SK-N-SH (cell line): ENCODE results near the gene KRCC1. TPM values are rescaled to one million over a fixed set of nuclear protein-coding genes. Genes with fewer than 3 reads are reported as not detected.

ENCODE experiments used
- CTCF ChIA-PET: fragments of 300-600, 350-600 bp; formaldehyde crosslinking; extraction: SDS; loops from one replicate; lab custom pipeline; 2021; lab: Yijun Ruan, JAX
- POLR2A ChIA-PET: fragments of 350-600 bp; sonication (Branson Sonifier 250); formaldehyde crosslinking; extraction: SDS; loops from one replicate; lab custom pipeline; 2020; ENCODE audit warnings: antibody characterized with exemption, inconsistent platforms; lab: Yijun Ruan, JAX
- DNase-seq: peaks from one replicate; pipeline ENCODE4 v3.0.0; 2012
- H2AFZ ChIP-seq: fragments of 200-600 bp; sonication (generic); 2 replicates; pipeline ENCODE4 v1.8.1; 2016; ENCODE audit warnings: antibody characterized with exemption, mild to moderate bottlenecking, low read depth
- H3F3A ChIP-seq: fragments of 200-600 bp; sonication (generic); replicated peaks from 2 replicates; pipeline ENCODE3; 2016; ENCODE audit warnings: antibody characterized with exemption, mild to moderate bottlenecking; ENCODE audit not compliant: insufficient read depth
- H3K27ac ChIP-seq, 2 experiments: fragments of 200-500 bp in 1 of 2; fragments of 200-600 bp in 1 of 2; sonication (Bioruptor generic) in 1 of 2; sonication (generic), shearing (Covaris generic) in 1 of 2; 2 replicates each; pipeline versions ENCODE4 v1.5.1 to v1.6.1; 2014 to 2016; ENCODE audit warnings: low read depth in 2 of 2, inconsistent platforms in 1 of 2, low read length in 1 of 2, mild to moderate bottlenecking in 1 of 2, mixed read lengths in 1 of 2
- H3K27me3 ChIP-seq: fragments of 200-600 bp; sonication (generic), shearing (Covaris generic); 2 replicates; pipeline ENCODE4 v1.6.1; 2016; ENCODE audit warnings: mixed run types; ENCODE audit not compliant: insufficient read depth
- H3K36me3 ChIP-seq, 2 experiments: fragments of 200-500 bp in 1 of 2; fragments of 200-600 bp in 1 of 2; sonication (Bioruptor generic) in 1 of 2; sonication (generic) in 1 of 2; replicated peaks in 1 of 2; 2 replicates each; pipeline versions ENCODE3 to v1.5.1; 2014 to 2016; ENCODE audit warnings: low read length in 1 of 2, mild to moderate bottlenecking in 1 of 2; ENCODE audit not compliant: insufficient read depth in 2 of 2, control insufficient read depth in 1 of 2
- H3K4me1 ChIP-seq, 2 experiments: fragments of 200-500 bp in 1 of 2; fragments of 200-600 bp in 1 of 2; sonication (Bioruptor generic) in 1 of 2; sonication (generic), shearing (Covaris generic) in 1 of 2; 2 replicates each; pipeline versions ENCODE4 v1.5.1 to v1.6.1; 2014 to 2016; ENCODE audit warnings: low read depth in 1 of 2, low read length in 1 of 2, mixed run types in 1 of 2; ENCODE audit not compliant: insufficient read depth in 2 of 2, control insufficient read depth in 1 of 2
- H3K4me2 ChIP-seq: fragments of 200-600 bp; sonication (generic), shearing (Covaris generic); 2 replicates; pipeline ENCODE4 v1.6.1; 2017; ENCODE audit warnings: mixed run types
- H3K4me3 ChIP-seq, 2 experiments: fragments of 200-500 bp in 1 of 2; fragments of 200-600 bp in 1 of 2; sonication (Bioruptor generic) in 1 of 2; sonication (generic), shearing (Covaris generic) in 1 of 2; 2 replicates each; pipeline versions ENCODE4 v1.5.1 to v1.8.1; 2014 to 2016; ENCODE audit warnings: low read depth in 2 of 2, inconsistent platforms in 1 of 2, low read length in 1 of 2, mild to moderate bottlenecking in 1 of 2, mixed read lengths in 1 of 2, moderate library complexity in 1 of 2
- H3K79me2 ChIP-seq: fragments of 200-600 bp; sonication (generic); 2 replicates; pipeline ENCODE4 v1.8.1; 2017; ENCODE audit warnings: mild to moderate bottlenecking; ENCODE audit not compliant: insufficient read depth
- H3K9ac ChIP-seq: fragments of 200-600 bp; sonication (generic); 2 replicates; pipeline ENCODE4 v1.6.1; 2017; ENCODE audit warnings: mixed run types
- H3K9me2 ChIP-seq: fragments of 200-600 bp; sonication (generic); 2 replicates; pipeline ENCODE4 v1.6.1; 2017; ENCODE audit warnings: mixed run types
- H3K9me3 ChIP-seq: fragments of 200-600 bp; sonication (generic); 2 replicates; pipeline ENCODE4 v1.6.1; 2017; ENCODE audit warnings: mixed run types, mild to moderate bottlenecking, moderate library complexity
- H4K20me1 ChIP-seq: fragments of 200-600 bp; sonication (generic); 2 replicates; pipeline ENCODE4 v1.6.1; 2017; ENCODE audit warnings: mild to moderate bottlenecking, mixed run types; ENCODE audit not compliant: insufficient read depth
- CHD2 ChIP-seq: fragments of 150-350 bp; IDR thresholded peaks from 2 replicates; pipeline ENCODE4 v1.6.1; 2018; ENCODE audit warnings: low read length; ENCODE audit not compliant: partially characterized antibody
- CTCF ChIP-seq: fragments of 200-600 bp; sonication (generic); IDR thresholded peaks from 2 replicates; pipeline ENCODE4 v1.6.1; 2017; ENCODE audit warnings: antibody characterized with exemption, mild to moderate bottlenecking, moderate library complexity
- ELF1 ChIP-seq: IDR thresholded peaks from 2 replicates; pipeline ENCODE4 v1.4.0; 2012
- EP300 ChIP-seq, 2 experiments: IDR thresholded peaks; 2 replicates each; pipeline versions ENCODE4 v1.4.0 to v1.6.1; 2012; ENCODE audit warnings: borderline replicate concordance in 1 of 2, low read depth in 1 of 2, low read length in 1 of 2
- FOSL2 ChIP-seq: IDR thresholded peaks from 2 replicates; pipeline ENCODE4 v1.4.0; 2012; ENCODE audit warnings: low read depth, mild to moderate bottlenecking, moderate library complexity, borderline replicate concordance
- FOXJ3 ChIP-seq: sonication (generic); formaldehyde crosslinking; IDR thresholded peaks from 2 replicates; pipeline ENCODE4 v1.5.1; 2020; ENCODE audit warnings: mild to moderate bottlenecking, missing genetic modification reagents
- FOXM1 ChIP-seq: IDR thresholded peaks from 2 replicates; pipeline ENCODE4 v1.4.0; 2012; ENCODE audit warnings: low read depth, mild to moderate bottlenecking
- IRF3 ChIP-seq: fragments of 150-350 bp; IDR thresholded peaks from 2 replicates; pipeline ENCODE4 v1.6.1; 2016; ENCODE audit warnings: mild to moderate bottlenecking, low read depth, low read length
- JUND ChIP-seq: IDR thresholded peaks from 2 replicates; pipeline ENCODE4 v1.4.0; 2012
- MEF2A ChIP-seq: IDR thresholded peaks from 2 replicates; pipeline ENCODE4 v1.4.0; 2012; ENCODE audit warnings: low read depth, borderline replicate concordance
- PBX3 ChIP-seq: IDR thresholded peaks from 2 replicates; pipeline ENCODE4; 2012
- POLR2AphosphoS5 ChIP-seq: IDR thresholded peaks from 2 replicates; pipeline ENCODE4 v1.6.1; 2012; ENCODE audit warnings: low read depth, low read length
- RCOR1 ChIP-seq: fragments of 150-350 bp; IDR thresholded peaks from 2 replicates; pipeline ENCODE4 v1.6.1; 2017; ENCODE audit warnings: antibody characterized with exemption, low read length
- SMC3 ChIP-seq: IDR thresholded peaks from 2 replicates; pipeline ENCODE4 v1.6.1; 2012; ENCODE audit warnings: low read depth, low read length, improper control_type of control experiment
- TAF1 ChIP-seq: IDR thresholded peaks from 2 replicates; pipeline ENCODE4 v1.6.1; 2012; ENCODE audit warnings: low read depth, mild to moderate bottlenecking, low read length, moderate library complexity, borderline replicate concordance
- YY1 ChIP-seq: IDR thresholded peaks from 2 replicates; pipeline ENCODE4 v1.4.0; 2012; ENCODE audit warnings: low read depth, mild to moderate bottlenecking
- WGBS: methylation state at CpG from one replicate; pipeline ENCODE4 v1.1.6; 2017; ENCODE audit warnings: low lambda C conversion rate; 5-methylcytosine and 5-hydroxymethylcytosine counted together
- polyA plus RNA-seq, 3 experiments: library from polyadenylated mRNA; depleted of rRNA; stranded (reverse); fragments of >200 nt; gene quantifications; 2 replicates each; pipeline ENCODE4 v1.2.3, GENCODE V29; 2012

KRCC1 gene
- polyA plus RNA-seq, 1 of the 3 experiments (the other 2 are of a cell fraction) = 10.7 TPM

- ChIA-PET POLR2A (no interaction called here), CTCF (interaction anchor here (1.0 to 2.0 kb wide), 2 partner anchors 22 to 81 kb away, joined by 4 to 8 read pairs; no protein-coding TSS in a partner anchor)
- Histone ChIP-seq H3K27ac (no peak overlapping the region), H3K9me2 (no peaks in the 10 kb centered on the region), H3K79me2 (no peaks in the 10 kb centered on the region), H4K20me1 (no peaks in the 10 kb centered on the region), H3K9me3 (no peaks in the 10 kb centered on the region), H3F3A (no peaks in the 10 kb centered on the region), H3K9ac (no peak overlapping the region), H3K36me3 (no peaks in the 10 kb centered on the region), H3K4me1 (peaks cover 0 to 12% of the 10 kb centered on the region in 2 experiments; a peak in 1 of 4 replicates), H2AFZ (no peak overlapping the region), H3K27me3 (no peaks in the 10 kb centered on the region), H3K4me2 (no peak overlapping the region), H3K4me3 (no peak overlapping the region)
- DNase-seq = no peak
- TF ChIP-seq RCOR1 = no peak
- TF ChIP-seq YY1 = no peak
- no peak for TF ChIP-seq CHD2
- TF ChIP-seq PBX3 = no peak
- TF ChIP-seq FOSL2 = no peak
- no peak for TF ChIP-seq MEF2A
- TF ChIP-seq POLR2AphosphoS5 = no peak
- TF ChIP-seq SMC3 = no peak
- TF ChIP-seq FOXM1 = no peak
- TF ChIP-seq EP300 (IDR thresholded peaks at IDR 0.05; ENCODE audit: borderline replicate concordance in 1 of 2, low read depth in 1 of 2, low read length in 1 of 2) = no peak
- no peak for TF ChIP-seq IRF3
- TF ChIP-seq TAF1 = no peak
- no peak for TF ChIP-seq FOXJ3 (CRISPR knock-in tag)
- no peak for TF ChIP-seq JUND
- TF ChIP-seq CTCF = no peak
- TF ChIP-seq ELF1 = no peak
- 83% methylated on average over 1 of the region's 1 CpG for WGBS
Observed at GRCh38 chr2:88082781-88083180, 27.2 kb upstream of the KRCC1 start.
